ENCODE results near the gene MAMDC2. TPM values are rescaled to one million over a fixed set of nuclear protein-coding genes. Genes with fewer than 3 reads are reported as not detected.
"Not testable (repeated sequence)": the region's sequence is repeated elsewhere in the genome, so short reads cannot be mapped to it uniquely, and the experiment has no call there.

The MAMDC2 gene
- polyA plus RNA-seq, 2 donors = 3.3 to 7.0 TPM

DNA sequence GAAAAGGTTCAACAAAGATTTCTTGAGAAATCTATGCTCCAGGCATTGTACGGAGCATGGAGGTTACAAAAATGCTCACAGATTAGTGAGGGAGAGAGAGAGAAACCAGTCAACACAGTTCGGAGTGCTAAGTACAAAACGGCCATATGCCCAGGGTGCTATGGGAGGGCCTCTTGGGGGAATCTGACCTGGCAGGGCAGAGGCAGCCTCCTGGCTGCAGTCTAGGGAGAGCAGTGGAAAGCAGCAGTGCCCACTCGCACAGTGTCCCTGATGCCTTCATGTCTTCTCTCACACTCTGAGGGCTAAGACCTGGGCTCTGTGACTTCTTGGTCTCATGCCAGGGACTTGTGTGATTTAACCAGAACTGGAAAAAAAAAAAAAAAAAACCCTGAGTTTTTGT lies 185.4 kb downstream of the MAMDC2 start:
- peak overlapping the region in 1 of 2 donors; percentile 3 for H3K27ac ChIP-seq (ENCODE audit: low read depth in 2 of 2, low read length in 1 of 2)
- H3K27me3 ChIP-seq (ENCODE audit: control insufficient read depth in 1 of 2, insufficient read depth in 2 of 2, low read length in 2 of 2) = no peaks in the 10 kb centered on the region
- H3K4me1 ChIP-seq (ENCODE audit: control insufficient read depth in 2 of 2, insufficient read depth in 2 of 2, low read length in 1 of 2) = no peaks in the 10 kb centered on the region
- WGBS, 2 donors = 73 to 90% methylated on average over 4 of the region's 4 CpGs
- H3K36me3 ChIP-seq (ENCODE audit: control insufficient read depth in 2 of 2, insufficient read depth in 2 of 2, low read length in 1 of 2) = no peaks in the 10 kb centered on the region
- no peaks in the 10 kb centered on the region for H3K9me3 ChIP-seq (ENCODE audit: control insufficient read depth in 2 of 2, insufficient read depth in 1 of 2, low read depth in 1 of 2, low read length in 1 of 2)
- no peak overlapping the region for H3K4me3 ChIP-seq (ENCODE audit: low read depth in 1 of 2, low read length in 2 of 2)

DNA sequence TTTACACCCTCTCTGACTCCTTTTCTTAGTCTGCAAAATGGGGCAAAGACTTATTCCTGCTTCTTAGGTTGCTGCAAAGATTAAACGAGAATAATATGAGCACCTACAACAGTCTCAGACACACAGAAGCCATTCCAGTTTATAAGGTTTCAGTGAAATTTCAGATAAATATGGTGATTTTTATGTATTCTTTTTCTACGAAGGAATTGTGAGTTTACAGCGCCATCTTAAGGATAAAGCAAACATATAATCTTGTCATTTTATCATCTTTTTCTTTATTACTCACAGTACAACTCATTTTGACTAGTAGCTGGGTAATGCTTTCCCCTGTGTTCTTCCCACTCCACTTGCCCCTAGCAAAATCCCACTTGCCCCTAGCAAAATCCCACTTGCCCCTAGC lies 185.9 kb downstream of the MAMDC2 start:
- no peaks in the 10 kb centered on the region for H3K36me3 ChIP-seq (ENCODE audit: control insufficient read depth in 2 of 2, insufficient read depth in 2 of 2, low read length in 1 of 2)
- H3K27me3 ChIP-seq (ENCODE audit: control insufficient read depth in 1 of 2, insufficient read depth in 2 of 2, low read length in 2 of 2) = no peaks in the 10 kb centered on the region
- H3K27ac ChIP-seq (ENCODE audit: low read depth in 2 of 2, low read length in 1 of 2) = no peak overlapping the region
- no peaks in the 10 kb centered on the region for H3K9me3 ChIP-seq (ENCODE audit: control insufficient read depth in 2 of 2, insufficient read depth in 1 of 2, low read depth in 1 of 2, low read length in 1 of 2)
- WGBS, 2 donors = 60 to 66% methylated on average over 3 of the region's 3 CpGs
- H3K4me3 ChIP-seq (ENCODE audit: low read depth in 1 of 2, low read length in 2 of 2) = no peak overlapping the region
- no peaks in the 10 kb centered on the region for H3K4me1 ChIP-seq (ENCODE audit: control insufficient read depth in 2 of 2, insufficient read depth in 2 of 2, low read length in 1 of 2)

GRCh38 chr9:70232476-70232875 lies 188.8 kb downstream of the MAMDC2 start:
- no peaks in the 10 kb centered on the region for H3K4me1 ChIP-seq (ENCODE audit: control insufficient read depth in 2 of 2, insufficient read depth in 2 of 2, low read length in 1 of 2)
- 46 to 57% methylated on average over 4 of the region's 4 CpGs for WGBS, 2 donors
- no peaks in the 10 kb centered on the region for H3K36me3 ChIP-seq (ENCODE audit: control insufficient read depth in 2 of 2, insufficient read depth in 2 of 2, low read length in 1 of 2)
- no peaks in the 10 kb centered on the region for H3K9me3 ChIP-seq (ENCODE audit: control insufficient read depth in 2 of 2, insufficient read depth in 1 of 2, low read depth in 1 of 2, low read length in 1 of 2)
- no peaks in the 10 kb centered on the region for H3K27me3 ChIP-seq (ENCODE audit: control insufficient read depth in 1 of 2, insufficient read depth in 2 of 2, low read length in 2 of 2)
- no peak overlapping the region for H3K27ac ChIP-seq (ENCODE audit: low read depth in 2 of 2, low read length in 1 of 2)
- no peak overlapping the region for H3K4me3 ChIP-seq (ENCODE audit: low read depth in 1 of 2, low read length in 2 of 2)

GRCh38 chr9:70234208-70234607 lies 190.6 kb downstream of the MAMDC2 start:
- not testable (repeated sequence) for H3K4me3 ChIP-seq (ENCODE audit: low read depth in 1 of 2, low read length in 2 of 2); H3K27me3 ChIP-seq (ENCODE audit: control insufficient read depth in 1 of 2, insufficient read depth in 2 of 2, low read length in 2 of 2); H3K4me1 ChIP-seq (ENCODE audit: control insufficient read depth in 2 of 2, insufficient read depth in 2 of 2, low read length in 1 of 2); H3K27ac ChIP-seq (ENCODE audit: low read depth in 2 of 2, low read length in 1 of 2); H3K36me3 ChIP-seq (ENCODE audit: control insufficient read depth in 2 of 2, insufficient read depth in 2 of 2, low read length in 1 of 2); H3K9me3 ChIP-seq (ENCODE audit: control insufficient read depth in 2 of 2, insufficient read depth in 1 of 2, low read depth in 1 of 2, low read length in 1 of 2)
- WGBS, 2 donors = 88 to 92% methylated on average over 9 of the region's 9 CpGs

DNA sequence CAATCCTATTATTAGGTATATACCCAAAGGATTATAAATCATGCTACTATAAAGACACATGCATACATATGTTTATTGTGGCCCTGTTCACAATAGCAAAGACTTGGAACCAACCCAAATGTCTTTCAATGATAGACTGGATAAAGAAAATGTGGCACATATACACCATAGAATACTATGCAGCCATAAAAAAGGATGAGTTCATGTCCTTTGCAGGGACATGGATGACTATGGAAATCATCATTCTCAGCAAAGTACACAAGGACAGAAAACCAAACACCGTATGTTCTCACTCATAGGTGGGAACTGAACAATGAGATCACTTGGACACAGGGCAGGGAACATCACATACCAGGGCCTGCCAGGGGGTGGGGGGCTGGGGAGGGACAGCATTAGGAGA lies 202.3 kb downstream of the MAMDC2 start:
- H3K27ac ChIP-seq (ENCODE audit: low read depth in 2 of 2, low read length in 1 of 2); H3K27me3 ChIP-seq (ENCODE audit: control insufficient read depth in 1 of 2, insufficient read depth in 2 of 2, low read length in 2 of 2); H3K9me3 ChIP-seq (ENCODE audit: control insufficient read depth in 2 of 2, insufficient read depth in 1 of 2, low read depth in 1 of 2, low read length in 1 of 2); H3K4me1 ChIP-seq (ENCODE audit: control insufficient read depth in 2 of 2, insufficient read depth in 2 of 2, low read length in 1 of 2); H3K36me3 ChIP-seq (ENCODE audit: control insufficient read depth in 2 of 2, insufficient read depth in 2 of 2, low read length in 1 of 2); H3K4me3 ChIP-seq (ENCODE audit: low read depth in 1 of 2, low read length in 2 of 2): not testable (repeated sequence)
- 95 to 97% methylated on average over 1 of the region's 1 CpG for WGBS, 2 donors

DNA sequence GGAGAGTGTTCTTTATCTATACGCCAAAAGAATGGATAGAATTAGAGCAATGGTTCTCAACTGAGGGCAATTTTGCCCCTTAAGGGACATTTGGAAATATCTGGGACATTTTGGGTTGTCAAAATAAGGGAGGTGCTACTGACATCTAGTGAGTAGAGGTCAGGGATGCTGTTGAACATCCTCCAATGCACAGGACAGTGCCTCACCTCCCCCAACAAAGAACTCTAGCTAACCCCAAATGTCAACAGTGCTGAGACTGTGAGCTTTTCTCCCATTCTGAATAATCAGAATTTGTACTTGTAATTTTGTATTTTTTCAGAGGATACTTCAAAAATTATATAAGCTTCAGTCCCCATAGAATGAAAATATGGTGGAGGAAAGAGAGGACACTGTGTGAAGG lies 206.6 kb downstream of the MAMDC2 start:
- Histone ChIP-seq H3K4me3 (ENCODE audit: low read depth in 1 of 2, low read length in 2 of 2) (no peak overlapping the region), H3K4me1 (ENCODE audit: control insufficient read depth in 2 of 2, insufficient read depth in 2 of 2, low read length in 1 of 2) (no peaks in the 10 kb centered on the region), H3K9me3 (ENCODE audit: control insufficient read depth in 2 of 2, insufficient read depth in 1 of 2, low read depth in 1 of 2, low read length in 1 of 2) (no peaks in the 10 kb centered on the region), H3K36me3 (ENCODE audit: control insufficient read depth in 2 of 2, insufficient read depth in 2 of 2, low read length in 1 of 2) (no peaks in the 10 kb centered on the region), H3K27me3 (ENCODE audit: control insufficient read depth in 1 of 2, insufficient read depth in 2 of 2, low read length in 2 of 2) (no peaks in the 10 kb centered on the region), H3K27ac (ENCODE audit: low read depth in 2 of 2, low read length in 1 of 2) (no peak overlapping the region)
- 89 to 97% methylated on average over 1 of the region's 1 CpG for WGBS, 2 donors

GRCh38 chr9:70255486-70255885 lies 211.8 kb downstream of the MAMDC2 start:
- Histone ChIP-seq H3K27ac (ENCODE audit: low read depth in 2 of 2, low read length in 1 of 2) (no peak overlapping the region), H3K9me3 (ENCODE audit: control insufficient read depth in 2 of 2, insufficient read depth in 1 of 2, low read depth in 1 of 2, low read length in 1 of 2) (no peaks in the 10 kb centered on the region), H3K36me3 (ENCODE audit: control insufficient read depth in 2 of 2, insufficient read depth in 2 of 2, low read length in 1 of 2) (no peaks in the 10 kb centered on the region), H3K4me3 (ENCODE audit: low read depth in 1 of 2, low read length in 2 of 2) (peak overlapping the region in 1 of 2 donors; percentile 32), H3K4me1 (ENCODE audit: control insufficient read depth in 2 of 2, insufficient read depth in 2 of 2, low read length in 1 of 2) (peaks cover 2 to 4% of the 10 kb centered on the region in 2 donors), H3K27me3 (ENCODE audit: control insufficient read depth in 1 of 2, insufficient read depth in 2 of 2, low read length in 2 of 2) (no peaks in the 10 kb centered on the region)

DNA sequence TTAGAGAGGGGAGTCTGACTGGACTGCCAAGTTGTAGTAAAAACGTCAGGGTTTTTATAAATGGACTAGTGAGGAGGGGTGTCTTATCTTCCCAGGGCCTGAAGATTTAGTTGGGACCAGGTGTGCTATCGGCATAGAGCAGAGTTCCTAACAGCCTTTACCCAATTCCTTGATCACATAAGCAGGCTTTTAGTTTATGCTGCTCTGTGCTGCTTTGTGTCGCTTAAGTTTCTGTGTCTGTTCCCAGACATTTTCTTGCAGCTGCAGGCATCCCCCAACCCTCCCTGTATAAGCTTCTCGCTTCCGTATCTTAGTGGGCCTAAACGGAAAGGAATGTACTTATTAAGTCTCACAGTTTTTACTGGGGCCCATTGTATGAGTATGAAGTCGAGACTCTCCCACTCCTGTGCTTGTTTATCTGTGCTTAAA lies 212.5 kb downstream of the MAMDC2 start:
- H3K9me3 ChIP-seq (ENCODE audit: control insufficient read depth in 2 of 2, insufficient read depth in 1 of 2, low read depth in 1 of 2, low read length in 1 of 2) = no peaks in the 10 kb centered on the region
- no peak overlapping the region for H3K27ac ChIP-seq (ENCODE audit: low read depth in 2 of 2, low read length in 1 of 2)
- peaks cover 3 to 6% of the 10 kb centered on the region in 2 donors for H3K4me1 ChIP-seq (ENCODE audit: control insufficient read depth in 2 of 2, insufficient read depth in 2 of 2, low read length in 1 of 2)
- H3K4me3 ChIP-seq (ENCODE audit: low read depth in 1 of 2, low read length in 2 of 2) = peak overlapping the region in 1 of 2 donors; percentile 32
- no peaks in the 10 kb centered on the region for H3K36me3 ChIP-seq (ENCODE audit: control insufficient read depth in 2 of 2, insufficient read depth in 2 of 2, low read length in 1 of 2)
- WGBS, 2 donors = 32 to 35% methylated on average over 7 of the region's 7 CpGs
- H3K27me3 ChIP-seq (ENCODE audit: control insufficient read depth in 1 of 2, insufficient read depth in 2 of 2, low read length in 2 of 2) = no peaks in the 10 kb centered on the region

GRCh38 chr9:70257502-70257901 lies 213.9 kb downstream of the MAMDC2 start:
- 45 to 58% methylated on average over 3 of the region's 3 CpGs for WGBS, 2 donors
- Histone ChIP-seq H3K27ac (ENCODE audit: low read depth in 2 of 2, low read length in 1 of 2) (peak overlapping the region; percentile 97 to 98), H3K9me3 (ENCODE audit: control insufficient read depth in 2 of 2, insufficient read depth in 1 of 2, low read depth in 1 of 2, low read length in 1 of 2) (no peaks in the 10 kb centered on the region), H3K27me3 (ENCODE audit: control insufficient read depth in 1 of 2, insufficient read depth in 2 of 2, low read length in 2 of 2) (no peaks in the 10 kb centered on the region), H3K4me3 (ENCODE audit: low read depth in 1 of 2, low read length in 2 of 2) (peak overlapping the region in 1 of 2 donors; percentile 70), H3K4me1 (ENCODE audit: control insufficient read depth in 2 of 2, insufficient read depth in 2 of 2, low read length in 1 of 2) (peaks cover 5 to 8% of the 10 kb centered on the region in 2 donors), H3K36me3 (ENCODE audit: control insufficient read depth in 2 of 2, insufficient read depth in 2 of 2, low read length in 1 of 2) (no peaks in the 10 kb centered on the region)

DNA sequence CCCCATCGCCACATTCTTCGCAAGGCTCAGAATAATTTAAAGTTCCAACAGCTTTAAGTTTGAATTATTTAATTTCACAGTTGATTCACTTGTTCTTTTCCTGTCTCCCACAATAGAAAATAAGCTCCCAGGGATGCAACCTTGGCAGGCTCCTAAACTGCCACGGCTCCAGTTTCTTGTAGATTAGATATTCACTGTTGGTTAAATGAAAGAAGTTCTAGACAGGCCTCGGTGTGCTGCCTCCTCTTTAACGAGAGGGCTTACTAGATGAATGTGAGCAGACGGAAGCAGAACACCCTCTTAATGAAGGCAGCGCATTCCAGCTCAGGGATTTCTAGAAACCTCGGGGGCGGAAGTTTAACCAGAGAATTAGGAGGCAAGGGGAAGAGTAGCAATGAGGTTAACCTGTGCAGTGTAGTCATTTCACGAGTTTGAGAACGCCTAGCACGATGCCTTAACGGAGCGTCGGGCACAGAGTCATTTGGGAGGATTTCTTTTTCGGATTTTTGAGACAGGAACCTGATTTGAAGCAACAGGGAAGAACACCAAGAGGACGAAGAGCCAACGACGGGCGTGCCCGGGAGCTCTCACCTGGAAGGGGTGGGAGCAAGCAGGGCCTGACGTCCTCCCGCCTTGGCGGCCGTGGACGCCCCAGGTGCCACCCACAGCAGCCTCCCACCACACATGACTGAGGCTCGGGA lies 214.5 kb downstream of the MAMDC2 start:
- H3K36me3 ChIP-seq (ENCODE audit: control insufficient read depth in 2 of 2, insufficient read depth in 2 of 2, low read length in 1 of 2) = no peaks in the 10 kb centered on the region
- WGBS, 2 donors = 5% methylated on average over 27 of the region's 27 CpGs
- H3K9me3 ChIP-seq (ENCODE audit: control insufficient read depth in 2 of 2, insufficient read depth in 1 of 2, low read depth in 1 of 2, low read length in 1 of 2) = no peaks in the 10 kb centered on the region
- H3K27me3 ChIP-seq (ENCODE audit: control insufficient read depth in 1 of 2, insufficient read depth in 2 of 2, low read length in 2 of 2) = no peaks in the 10 kb centered on the region
- H3K27ac ChIP-seq (ENCODE audit: low read depth in 2 of 2, low read length in 1 of 2) = peak overlapping the region; percentile 97 to 98
- peak overlapping the region; percentile 70 to 87 for H3K4me3 ChIP-seq (ENCODE audit: low read depth in 1 of 2, low read length in 2 of 2)
- H3K4me1 ChIP-seq (ENCODE audit: control insufficient read depth in 2 of 2, insufficient read depth in 2 of 2, low read length in 1 of 2) = peaks cover 5 to 8% of the 10 kb centered on the region in 2 donors

Data from esophagus (tissue), 2 donors.